T-helper 2 cell (primary cell): ENCODE measurements around the gene ARVCF.

Source experiments
- DNase-seq, 5 experiments: peaks; one replicate each; pipeline versions ENCODE4 v3.0.0 to v3.0.0-alpha.2; 2012 to 2022

The ARVCF gene

DNA sequence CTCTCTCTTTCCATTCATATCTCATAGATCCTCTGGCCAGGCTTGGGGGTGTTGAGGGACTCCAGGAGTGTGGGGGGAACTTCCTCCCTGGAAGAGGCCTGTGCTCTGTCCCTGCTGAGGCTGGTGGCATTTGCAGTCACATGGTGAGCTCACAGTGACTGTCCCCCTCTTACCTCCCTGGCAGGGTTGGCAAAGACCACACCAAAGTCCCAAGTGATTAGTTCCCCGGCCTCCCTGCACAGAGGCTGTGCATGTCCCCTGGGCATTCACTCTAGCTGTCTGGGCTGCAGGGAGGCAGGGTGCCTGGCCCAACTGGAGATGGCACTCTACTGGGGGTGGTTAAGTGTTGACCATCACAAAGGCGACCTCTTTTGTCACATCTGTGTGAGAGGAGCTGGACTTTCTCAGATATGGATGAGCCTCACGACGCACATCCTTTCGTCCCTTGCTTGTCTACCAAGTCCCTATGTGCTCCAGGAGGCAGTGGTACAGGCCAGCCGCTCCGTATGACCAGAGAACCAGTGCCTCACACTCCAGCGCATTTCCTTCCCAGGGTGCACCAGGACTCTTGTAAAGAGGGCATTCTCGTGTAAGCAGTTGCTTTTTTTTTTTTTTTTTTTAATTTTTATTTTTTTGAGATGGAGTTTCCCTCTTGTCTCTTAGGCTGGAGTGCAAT is 13.1 kb upstream of the ARVCF start:
- no peak for DNase-seq

DNA sequence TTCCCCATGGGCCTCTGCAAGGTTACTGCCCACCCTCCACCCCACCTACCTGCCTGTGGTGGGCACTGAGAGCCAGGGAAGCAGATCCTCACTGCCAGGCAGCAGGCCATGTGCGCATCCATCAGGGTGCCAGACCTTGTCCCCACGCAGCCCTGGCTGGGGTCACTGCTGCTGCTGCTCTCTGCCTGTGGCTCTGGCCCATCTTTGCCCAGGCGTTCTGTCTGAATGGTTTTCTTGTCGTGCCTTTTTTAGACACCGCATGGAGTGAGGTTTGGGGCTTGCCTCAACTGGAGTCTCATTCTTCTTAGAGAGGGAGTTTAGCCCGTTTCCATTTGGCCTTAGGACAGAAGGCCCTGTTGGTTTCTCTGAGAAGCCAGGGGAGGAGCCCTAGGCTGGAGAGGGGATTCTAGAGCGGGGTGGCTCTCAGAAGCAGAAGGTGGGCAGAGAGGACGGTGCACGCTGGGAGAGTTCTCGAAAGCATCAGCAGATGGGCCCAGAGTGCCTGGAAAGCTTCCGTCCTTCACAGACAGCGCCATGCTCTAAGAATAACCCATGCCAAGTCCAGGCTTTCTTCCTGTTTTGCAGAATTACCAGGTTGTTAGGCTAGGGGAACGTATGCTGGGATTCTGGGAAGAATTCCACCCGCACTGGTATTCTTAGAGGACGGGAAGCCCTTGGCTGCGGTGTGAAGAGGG is 12.4 kb upstream of the ARVCF start:
- no peak for DNase-seq

DNA sequence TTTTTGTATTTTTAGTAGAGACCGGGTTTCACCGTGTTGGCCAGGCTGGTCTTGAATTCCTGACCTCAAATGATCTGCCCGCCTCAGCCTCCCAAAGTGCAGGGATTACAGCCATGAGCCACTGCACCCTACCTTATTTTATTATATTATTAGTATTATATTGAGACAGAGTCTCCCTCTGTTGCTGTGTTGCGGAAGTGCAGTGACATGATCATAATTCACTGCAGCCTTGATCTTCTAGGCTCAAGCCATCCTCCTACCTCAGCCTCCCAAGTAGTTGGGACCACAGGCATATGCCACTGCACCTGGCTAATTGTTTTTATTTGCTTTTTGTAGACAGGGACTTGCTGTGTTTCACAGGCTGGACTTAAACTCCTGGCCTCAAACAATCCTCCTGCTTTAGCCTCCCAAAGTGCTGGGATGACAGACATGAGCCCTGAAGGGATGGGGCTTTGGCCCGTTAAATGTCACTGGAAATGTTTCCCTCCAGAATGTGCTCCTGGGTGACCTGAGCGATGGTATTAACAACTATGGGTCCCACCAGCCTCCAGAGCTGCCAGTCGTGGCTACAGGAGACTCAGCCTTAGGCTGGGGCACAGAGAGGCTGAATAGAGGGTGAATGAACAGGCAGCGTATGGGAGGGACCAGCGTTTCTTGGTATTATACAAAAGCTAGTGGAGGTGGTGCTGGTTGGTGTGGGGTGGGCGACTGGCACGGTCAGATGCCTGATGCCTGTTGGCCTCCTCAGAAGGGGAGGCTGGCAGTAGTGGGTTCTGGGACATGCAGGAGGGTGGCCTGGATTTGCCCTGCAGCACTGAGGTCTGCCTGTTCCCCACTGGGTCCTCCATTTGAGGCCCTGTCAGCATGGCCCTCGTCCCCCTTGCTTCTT is 11.6 kb upstream of the ARVCF start:
- no peak for DNase-seq

DNA sequence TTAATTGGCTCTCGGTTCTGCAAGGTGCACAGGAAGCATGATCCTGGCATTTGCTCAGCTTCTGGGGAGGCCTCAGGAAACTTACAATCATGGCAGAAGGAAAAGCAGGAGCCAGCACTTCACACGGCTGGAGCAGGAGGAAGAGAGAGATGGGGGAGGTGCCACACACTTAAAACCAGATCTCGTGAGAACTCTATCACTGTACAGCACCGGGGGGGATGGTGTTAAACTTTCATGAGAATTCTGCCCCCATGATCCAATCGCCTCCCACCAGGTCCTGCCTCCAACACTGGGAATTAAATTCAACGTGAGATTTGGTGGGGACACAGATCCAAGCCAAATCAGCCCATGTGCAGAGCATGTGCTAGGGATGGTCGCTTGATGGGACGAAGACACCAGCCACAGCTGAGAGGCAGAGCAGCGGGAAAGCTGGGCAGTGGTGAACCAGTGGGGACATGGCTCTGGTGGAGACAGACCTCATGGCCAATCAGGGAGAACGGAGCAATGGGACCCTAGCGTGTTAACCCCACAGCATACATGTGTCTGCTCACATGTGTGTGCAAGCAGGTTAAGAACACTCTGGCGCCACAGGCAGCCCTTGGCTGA is 10.5 kb upstream of the ARVCF start:
- DNase-seq: no peak

DNA sequence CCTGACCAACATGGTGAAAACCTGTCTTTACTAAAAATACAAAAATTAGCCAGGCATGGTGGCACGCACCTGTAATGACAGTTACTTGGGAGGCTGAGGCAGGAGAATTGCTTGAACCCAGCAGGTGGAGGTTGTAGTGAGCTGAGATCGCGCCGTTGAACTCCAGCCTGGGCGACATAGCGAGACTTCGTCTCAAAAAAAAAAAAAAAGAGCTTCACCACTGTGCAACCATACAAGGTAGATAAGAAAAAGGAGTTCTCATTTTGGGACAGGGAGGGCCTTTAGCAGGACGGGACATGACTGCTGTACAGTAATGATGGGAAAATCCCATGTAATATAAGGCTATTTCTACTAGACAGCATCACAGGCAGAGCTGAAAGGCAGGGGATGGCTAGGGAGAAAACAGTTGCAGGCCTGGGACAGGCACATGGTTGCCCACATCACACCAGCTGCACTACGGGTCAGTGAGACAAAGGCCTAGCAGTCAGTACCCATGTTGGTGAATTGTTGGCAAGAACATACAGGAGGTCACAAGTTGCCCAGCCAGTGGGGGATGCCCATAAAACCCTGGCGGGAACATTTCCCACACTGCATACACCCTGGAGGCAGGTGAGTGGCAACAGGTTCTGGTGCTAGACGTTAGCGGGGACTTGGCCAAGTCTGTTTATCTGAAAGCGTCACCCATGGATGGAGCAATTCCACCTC is 9.7 kb upstream of the ARVCF start:
- DNase-seq: no peak

DNA sequence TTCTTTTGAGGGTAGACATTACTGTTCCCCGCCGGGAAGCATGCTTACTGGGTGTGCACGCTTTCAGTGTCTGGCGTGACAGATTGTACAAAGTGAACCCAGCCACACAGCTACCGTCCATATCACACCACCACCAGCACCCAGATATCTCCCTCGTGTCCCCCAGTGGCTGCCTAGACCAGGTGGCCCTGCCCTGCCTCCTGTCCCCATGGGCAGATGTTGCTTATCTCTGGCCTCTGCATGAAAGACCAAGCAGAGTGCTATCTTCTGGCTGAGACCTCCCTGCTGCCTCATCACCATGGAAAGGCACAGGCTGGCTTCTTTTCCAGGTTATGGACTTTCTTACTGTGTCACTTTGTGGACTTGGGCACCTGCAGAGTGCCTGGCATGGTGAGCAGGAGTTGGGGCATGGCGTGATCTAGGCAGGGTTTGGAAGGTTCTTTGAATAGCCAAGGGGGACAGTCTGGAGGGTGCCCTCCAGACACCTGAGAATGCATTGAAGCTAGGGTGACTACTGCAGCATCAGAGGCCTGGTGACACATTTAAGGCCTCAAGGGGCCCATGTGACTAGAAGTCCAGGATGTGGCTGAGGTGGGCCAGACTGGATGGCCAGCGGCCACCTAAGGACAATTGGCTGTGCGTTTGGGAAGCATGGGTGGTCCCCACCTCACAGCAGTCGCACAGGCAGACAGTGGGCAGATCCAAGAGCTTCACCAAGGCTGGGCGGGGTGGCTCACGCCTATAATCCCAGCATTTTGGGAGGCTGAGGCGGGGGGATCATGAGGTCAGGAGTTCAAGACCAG is 9.0 kb upstream of the ARVCF start:
- no peak for DNase-seq

DNA sequence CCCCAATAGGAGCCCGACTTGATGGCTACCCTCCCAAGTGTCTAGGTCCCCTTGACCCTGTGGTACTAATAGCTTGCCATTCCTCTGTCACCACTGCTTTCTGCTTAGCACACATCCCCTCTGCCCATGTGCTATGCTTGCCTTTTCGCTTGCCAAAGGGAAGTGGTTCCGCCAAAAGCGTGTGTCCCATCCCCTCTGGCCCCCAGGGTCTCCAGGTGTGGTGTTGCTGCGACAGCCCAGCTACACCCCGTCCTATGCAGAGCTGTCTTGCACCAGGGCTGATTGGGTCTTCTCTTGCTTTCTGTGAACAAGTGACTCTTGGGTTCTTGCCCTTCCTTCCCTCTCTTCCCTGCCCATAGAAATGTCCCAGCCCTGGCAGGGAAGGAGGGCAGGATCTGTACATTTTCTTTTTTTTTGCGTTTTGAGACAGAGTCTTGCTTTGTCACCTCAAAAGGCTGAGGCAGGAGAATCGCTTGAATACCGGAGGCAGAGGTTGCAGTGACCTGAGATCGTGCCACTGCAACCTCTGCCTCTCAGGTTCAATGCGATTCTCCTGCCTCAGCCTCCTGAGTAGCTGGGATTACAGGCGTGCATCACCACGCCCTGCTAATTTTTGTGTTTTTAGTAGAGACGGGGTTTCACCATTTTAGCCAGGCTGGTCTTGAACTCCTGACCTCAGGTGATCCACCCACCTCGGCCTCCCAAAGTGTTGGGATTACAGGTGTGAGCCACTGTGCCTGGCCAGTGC is 8.2 kb upstream of the ARVCF start:
- no peak for DNase-seq

DNA sequence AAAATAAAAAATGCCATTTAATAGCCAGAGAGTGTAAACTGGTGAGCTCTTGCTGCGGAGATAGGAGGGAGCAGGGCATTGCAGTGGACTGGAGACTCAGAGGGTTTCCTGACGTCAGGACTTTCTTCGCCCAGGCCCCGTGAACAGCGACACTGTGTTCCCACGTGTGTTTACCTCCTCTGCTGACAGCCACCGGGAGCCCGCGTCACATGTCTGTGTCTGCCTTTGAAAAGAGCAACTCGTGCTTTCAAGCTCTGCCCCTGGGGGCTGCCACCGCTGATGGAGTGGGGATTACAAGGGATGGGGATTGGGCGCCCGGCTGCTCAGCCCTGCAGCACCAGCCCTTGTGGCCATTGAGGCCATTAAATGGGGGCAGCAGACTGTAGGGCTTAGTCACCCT is 7.6 kb upstream of the ARVCF start:
- no peak for DNase-seq

DNA sequence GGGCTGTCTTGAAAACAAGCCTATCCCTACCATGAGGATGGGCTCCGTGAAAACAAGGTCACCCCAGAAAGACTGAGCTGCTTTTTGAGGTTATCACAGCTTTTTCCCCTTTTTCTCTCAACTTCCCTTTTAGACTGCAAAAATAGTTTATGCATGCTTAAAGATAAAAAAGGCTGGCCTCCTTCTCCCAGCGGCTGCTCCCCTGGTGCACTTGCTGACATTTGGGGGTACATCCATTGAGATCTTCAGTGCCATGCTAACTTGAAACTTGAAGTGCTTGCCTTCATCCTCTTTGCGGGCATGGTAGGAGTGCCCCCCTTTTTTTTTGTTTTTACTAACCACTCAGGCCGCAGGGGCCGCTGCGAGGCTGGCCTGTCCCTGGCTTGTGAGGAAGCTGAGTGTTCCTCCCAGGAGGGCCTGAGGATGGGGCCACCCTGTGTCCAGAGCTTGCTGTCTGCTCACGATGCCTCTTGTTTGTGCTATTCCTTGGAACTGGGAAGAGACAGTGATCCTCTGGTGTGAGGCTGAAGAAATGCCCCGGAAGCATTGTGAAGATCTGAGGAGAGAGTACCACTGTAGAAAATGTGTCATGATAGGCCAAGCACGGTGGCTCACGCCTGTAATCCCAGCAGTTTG is 6.5 kb upstream of the ARVCF start:
- no peak for DNase-seq

DNA sequence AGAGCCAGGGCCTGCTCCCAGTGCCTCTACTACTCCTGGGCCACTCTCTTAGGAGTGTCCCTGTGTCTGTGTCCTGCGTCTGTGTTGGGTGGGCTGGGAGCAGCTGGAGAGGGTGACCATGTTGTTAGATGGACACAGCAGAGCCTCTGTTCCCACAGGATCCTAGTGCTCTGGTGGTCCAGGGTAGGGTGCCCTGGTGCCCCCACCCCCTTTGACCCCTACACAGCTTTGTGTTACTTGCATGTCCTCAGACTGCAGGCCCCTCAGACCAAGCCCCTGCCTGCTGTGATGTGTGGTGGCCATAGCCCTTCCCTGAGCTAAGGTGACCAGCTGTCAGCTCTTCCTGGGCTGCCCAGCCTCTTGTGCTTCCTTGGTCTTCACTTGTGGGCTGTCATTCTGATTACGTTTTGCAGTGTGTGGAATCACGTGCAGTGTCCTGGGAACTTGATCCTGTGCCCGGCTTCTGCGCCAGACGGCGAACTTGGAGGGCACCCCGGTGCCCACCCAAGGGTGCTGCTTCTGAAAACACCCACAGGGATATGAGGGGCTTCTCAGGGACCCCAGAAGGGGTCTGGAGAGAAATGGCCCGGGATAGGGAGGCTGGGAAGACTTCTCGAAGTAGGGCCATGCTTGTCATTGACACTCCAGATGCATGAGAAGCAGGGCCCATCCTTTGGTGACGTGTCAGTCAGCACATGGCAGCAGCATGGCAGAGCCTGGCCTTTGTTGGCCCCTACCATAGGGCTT is 5.8 kb upstream of the ARVCF start:
- DNase-seq: no peak

DNA sequence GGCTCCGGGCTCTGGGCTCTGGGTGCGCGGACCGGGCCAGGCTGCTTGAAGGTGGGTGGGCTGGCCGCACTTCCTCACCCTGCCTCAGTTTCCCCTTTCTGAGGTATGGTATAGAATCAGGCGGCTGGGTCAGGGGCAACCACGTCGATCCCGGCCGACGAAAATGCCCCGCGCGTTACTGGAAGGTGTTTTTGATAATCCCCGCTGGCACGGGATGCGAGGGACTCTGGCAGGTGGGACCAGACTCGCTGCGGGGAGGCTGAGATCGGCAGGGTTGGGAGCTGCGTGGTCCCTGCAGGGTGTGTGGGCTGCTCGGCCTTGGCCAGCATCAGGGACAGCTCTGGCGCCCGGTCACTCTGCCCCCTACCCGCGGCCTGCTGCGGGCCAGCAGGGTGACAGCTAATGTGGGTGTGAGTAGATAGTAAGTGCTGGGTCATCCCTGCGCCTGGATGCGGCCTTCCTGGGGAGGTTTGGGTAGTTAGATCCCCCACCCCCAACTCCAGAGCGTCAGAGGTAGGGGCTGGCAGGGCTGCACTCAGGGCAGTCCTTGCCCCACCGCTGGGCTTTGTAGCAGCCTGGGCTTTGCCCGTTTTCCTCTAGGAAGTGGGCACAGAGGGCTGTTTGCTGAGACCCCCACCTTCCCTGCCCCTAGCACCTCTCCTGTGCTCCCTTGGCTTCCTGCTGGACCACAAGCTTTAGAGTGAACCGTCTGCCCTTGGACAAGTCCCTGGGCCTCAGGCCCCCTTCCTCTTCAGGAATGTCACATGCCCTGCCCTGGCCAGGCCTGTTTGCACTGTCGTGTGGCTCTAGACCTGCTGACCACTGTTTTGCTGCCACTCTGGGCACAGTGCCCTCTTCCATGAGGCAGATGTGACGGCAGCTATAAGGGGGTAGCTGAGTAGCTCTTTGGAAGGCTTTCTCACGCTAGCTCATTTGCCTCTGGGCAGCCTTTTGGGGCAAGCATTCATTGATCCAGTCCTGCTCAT is 4.9 kb upstream of the ARVCF start:
- peak in 1 of 5 experiments; percentile 22 for DNase-seq

DNA sequence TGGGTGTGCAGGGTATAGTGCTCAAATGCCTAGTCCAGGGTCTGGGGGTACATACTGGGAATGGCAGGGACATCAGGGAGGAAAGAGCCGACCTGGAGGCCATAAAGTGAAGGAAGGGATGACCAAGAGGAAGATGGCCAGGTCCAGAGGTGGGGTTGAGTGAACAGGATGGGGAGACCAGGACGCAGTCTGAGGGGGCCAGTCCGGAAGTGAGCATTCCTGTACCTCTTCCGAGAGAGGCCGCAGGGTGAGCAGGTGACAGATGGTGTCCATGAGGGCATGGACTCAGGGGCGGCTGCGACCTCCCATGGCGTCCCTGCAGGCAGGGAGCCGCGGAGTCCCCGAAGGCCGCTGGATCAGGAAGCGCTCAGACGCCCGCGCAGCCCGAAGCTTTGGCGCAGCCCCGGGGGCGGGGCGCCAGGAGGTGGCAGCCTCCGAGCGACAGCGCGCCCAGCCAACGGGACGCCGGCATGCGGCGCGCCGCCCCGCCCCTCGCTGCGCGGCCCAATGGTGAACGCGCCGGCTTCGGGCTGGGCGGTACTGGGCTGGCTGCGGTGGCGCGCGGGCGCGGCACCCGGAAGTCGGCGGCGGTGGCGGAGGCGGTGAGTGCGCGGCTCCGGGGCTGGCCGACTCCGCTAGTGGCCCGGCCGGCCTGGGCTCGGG is 4.0 kb upstream of the ARVCF start, which contains the start of gene TANGO2:
Gene TANGO2, plus strand, starts transcription at position 578 of the 663 bp plus-strand sequence. CDS start 15,689 bp downstream, outside the sequence.
- DNase-seq: peak; percentile 87 to 97 (median 90)

DNA sequence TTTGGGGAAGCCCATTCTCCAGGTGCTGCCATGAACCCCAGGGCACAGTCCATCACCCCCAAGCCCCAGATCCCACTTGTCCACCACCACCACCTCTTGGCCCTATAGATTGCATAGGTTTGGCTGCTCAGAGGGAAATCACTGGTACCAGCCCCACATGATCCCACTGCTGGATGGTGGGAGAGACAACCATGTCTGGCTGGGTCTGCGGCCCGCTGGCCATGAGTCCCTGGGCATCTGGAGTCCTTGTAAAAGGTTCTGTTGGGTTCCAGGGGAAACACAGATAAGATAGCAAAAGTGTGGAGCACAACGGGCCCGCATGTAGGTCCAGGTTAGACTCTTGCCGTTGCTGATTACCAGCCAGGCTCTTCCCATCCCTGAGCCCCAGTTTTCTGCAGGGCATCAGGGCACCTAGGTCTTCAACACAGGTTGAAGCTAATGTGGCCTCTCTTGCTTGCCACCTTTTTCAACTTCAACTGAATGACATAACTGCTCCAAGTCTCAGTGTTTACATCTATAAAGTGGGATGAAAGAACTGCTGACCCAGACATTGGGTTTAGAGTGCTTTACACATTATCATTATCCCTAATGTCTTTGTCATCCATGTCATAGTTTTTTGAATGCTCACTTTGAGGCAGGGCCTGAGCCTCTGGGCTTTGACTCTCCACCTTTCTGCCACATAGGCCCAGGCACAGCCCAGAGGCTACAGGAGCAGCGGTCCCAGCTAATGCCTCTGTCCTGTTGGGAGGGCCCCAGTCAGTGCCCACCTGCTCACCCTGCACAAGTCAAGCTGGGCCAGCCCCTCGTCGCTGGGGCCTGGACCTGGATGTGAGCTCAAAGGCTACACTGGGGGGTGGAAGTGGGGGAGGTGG is 3.3 kb upstream of the ARVCF start:
- DNase-seq: no peak

DNA sequence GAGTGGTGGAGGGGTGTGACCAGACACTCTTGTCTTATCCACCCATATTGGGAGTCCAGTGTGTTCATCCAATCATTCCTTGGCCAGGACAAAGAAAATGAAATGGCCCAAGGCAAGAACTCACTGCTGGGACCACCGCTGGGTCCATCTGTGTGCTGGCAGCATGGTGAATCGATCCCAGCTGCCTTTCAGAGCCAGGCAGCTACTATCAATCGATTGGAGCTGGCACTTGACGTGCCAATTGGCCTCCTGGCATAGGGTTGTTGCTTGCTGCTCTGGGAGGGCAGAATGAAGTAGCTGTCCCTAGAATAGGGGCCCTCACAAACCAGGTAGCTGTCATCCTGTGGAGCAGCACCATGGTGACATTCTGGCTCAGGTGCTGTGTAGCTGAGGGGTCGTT is 1.4 kb upstream of the ARVCF start:
- DNase-seq: no peak

DNA sequence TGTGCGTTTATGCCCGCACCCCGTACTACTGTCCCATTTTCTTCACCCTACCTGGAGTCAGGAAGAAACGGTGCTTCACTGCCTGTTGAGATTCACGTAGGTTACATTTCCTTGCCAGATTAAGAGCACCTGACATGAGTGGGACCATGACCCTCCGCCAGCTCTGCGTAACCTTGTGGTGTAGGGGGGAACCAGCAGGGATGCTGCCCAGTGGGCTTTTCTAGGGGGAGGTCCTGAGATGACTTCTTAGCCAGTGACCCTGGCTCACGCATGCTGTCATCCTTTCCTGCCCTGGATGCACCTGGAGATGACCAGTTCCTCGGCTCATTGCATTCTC is 967 bp upstream of the ARVCF start:
- DNase-seq: no peak

DNA sequence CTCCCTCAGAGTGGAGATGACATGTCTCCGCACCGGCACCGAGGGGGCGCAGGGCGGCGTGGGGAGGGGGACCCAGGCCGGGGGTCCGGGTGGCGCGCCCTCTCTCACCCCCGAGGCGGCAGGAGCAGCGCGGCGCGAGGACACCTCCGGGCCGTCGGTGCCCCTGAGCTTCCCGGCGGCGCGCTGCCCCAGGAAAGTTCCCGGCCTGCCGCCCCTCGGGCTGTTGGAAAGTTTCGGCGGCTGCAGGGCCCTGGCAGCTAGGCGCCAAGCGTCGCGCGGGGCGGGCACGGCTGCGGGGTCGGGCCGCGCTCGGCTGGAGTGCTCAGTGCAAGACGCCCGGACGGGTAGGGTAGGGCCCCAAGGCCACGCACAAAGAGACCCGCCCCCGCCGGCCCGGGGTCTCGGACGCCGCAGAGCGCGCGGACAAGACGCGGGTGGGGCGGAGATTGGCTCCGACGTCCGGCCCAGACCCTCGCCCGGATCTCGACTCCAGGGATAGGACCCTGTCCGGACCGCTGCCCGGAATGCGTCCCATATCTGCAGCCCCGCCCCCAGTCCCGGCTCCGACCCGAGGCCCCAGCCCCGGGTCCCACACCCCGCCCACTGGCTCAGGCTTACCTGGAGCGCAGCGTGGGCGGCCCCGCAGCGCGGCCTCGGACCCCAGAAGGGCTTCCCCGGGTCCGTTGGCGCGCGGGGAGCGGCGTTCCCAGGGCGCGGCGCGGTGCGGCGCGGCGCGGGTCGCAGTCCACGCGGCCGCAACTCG is 471 bp downstream of the ARVCF start:
- DNase-seq: peak in 2 of 5 experiments; percentile 17 to 22
